IPS-15b (cell line): ENCODE results near the gene DNAJC13.

Experiments
- H3K27me3 ChIP-seq: one replicate; pipeline ENCODE4 v1.6.1; 2013; ENCODE audit warnings: low read length; ENCODE audit not compliant: control insufficient read depth, insufficient read depth
- H3K36me3 ChIP-seq: one replicate; pipeline ENCODE4 v1.6.1; 2013; ENCODE audit warnings: low read length; ENCODE audit not compliant: control insufficient read depth, insufficient read depth
- H3K4me1 ChIP-seq: one replicate; pipeline ENCODE4 v1.6.1; 2013; ENCODE audit warnings: mild to moderate bottlenecking, low read length; ENCODE audit not compliant: control insufficient read depth, insufficient read depth
- H3K4me3 ChIP-seq: one replicate; pipeline ENCODE4 v1.5.1; 2013; ENCODE audit warnings: low read depth, low read length
- H3K9ac ChIP-seq: one replicate; pipeline ENCODE4 v1.6.1; 2013; ENCODE audit warnings: low read depth, mild to moderate bottlenecking, low read length
- H3K9me3 ChIP-seq: one replicate; pipeline ENCODE4 v1.6.1; 2013; ENCODE audit warnings: mild to moderate bottlenecking, low read length; ENCODE audit not compliant: control insufficient read depth, insufficient read depth

Gene DNAJC13

DNA sequence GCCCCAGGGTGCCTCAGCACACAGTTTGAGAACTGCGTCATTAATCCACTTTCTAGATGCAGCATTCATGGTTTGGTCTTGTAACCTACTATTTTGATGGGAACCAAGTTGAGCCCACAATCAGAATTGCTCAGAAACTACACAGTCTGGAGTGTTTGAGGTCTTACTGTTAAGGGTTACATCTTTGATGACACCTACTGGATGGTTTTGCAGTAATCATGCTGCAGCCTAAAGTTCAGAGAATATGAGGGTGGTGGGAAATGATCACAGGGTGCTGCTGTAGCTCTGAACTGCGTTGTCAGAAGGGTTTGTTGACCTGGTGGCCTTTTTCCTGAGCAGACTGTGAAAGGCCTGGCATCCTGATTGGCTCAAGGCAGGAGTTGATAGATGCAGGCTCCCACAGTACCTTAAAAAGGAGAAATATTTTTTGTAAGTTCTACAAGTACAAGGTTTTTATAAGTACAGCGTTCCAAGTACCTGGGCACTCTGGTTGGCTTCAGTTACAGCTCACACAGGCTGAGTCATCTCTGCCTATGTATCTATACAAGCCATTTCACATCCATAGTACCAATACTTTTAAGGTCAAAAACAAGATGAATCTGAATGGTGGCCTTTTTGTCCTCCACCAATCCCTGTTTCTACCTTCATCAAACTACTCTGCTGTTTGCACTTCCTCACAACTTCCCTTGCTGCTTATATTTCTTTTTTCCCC is 119.3 kb downstream of the DNAJC13 start:
- H3K9me3 ChIP-seq, result no peaks in the 10 kb centered on the region
- no peak overlapping the region for H3K4me3 ChIP-seq
- no peak overlapping the region for H3K9ac ChIP-seq
- peaks cover 2% of the 10 kb centered on the region for H3K36me3 ChIP-seq
- no peaks in the 10 kb centered on the region for H3K27me3 ChIP-seq
- H3K4me1 ChIP-seq, result peaks cover 3% of the 10 kb centered on the region

DNA sequence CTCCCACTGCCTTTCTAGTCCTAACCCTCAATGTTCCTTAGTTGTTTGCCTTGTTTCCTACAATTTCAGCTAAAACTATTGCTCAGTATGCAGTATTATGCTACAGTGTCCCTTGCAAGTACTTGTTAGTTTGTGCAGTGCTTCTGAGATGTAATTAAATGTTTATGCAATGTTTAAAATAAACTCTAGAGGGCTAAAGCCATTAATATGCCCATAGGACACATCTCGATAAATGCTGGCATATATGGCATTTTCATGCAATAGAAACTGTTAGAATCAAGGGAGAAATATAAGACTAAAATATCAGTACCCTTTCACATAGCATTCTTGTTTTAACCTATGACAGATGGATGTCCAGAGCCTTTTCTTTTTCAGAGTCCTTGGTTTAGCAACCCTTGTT is 120.0 kb downstream of the DNAJC13 start:
- H3K4me1 ChIP-seq, result peaks cover 3% of the 10 kb centered on the region
- H3K9ac ChIP-seq, result no peak overlapping the region
- H3K9me3 ChIP-seq, result no peaks in the 10 kb centered on the region
- H3K36me3 ChIP-seq, result peaks cover 2% of the 10 kb centered on the region
- H3K27me3 ChIP-seq, result no peaks in the 10 kb centered on the region
- no peak overlapping the region for H3K4me3 ChIP-seq

DNA sequence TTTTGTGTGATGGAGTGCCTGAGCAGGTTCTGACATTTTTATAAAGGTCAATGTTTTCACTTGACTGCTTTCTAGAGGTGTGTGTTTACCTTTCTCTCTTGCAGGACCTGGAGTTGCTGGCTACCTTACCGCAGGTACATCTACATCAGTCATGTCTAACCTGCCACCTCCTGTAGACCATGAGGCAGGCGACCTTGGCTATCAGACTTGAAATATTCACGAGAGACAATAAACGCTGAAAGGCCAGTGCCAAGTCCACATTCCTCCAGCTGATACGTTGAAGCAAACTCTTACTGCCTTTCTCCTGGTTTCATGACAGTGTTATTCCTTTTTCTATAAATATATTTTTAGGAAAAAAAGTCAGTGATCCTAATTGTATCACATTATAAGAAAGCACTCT is 120.8 kb downstream of the DNAJC13 start:
- no peaks in the 10 kb centered on the region for H3K9me3 ChIP-seq
- H3K36me3 ChIP-seq, result peaks cover 2% of the 10 kb centered on the region
- peaks cover 3% of the 10 kb centered on the region for H3K4me1 ChIP-seq
- no peak overlapping the region for H3K9ac ChIP-seq
- no peaks in the 10 kb centered on the region for H3K27me3 ChIP-seq
- no peak overlapping the region for H3K4me3 ChIP-seq

DNA sequence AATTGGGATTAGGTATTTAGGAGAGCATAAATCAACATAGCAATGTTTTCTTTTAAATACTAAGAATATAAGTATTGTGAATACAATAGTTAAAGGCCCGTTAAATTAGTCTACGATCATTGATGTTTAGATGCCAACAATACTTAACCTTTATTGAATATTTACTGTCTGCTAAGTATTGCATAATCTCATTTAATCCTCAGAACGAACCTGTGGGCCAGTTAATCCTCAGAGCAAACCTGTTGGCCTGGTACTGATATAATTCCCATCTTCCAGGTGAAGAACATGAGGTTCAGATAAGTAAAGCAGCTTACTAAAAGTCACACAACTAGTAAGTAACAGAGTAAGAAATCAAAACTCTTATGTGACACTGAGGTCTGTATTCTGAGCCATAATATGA is 122.4 kb downstream of the DNAJC13 start:
- Histone ChIP-seq H3K9ac (no peak overlapping the region), H3K9me3 (no peaks in the 10 kb centered on the region), H3K4me3 (no peak overlapping the region), H3K36me3 (peaks cover 2% of the 10 kb centered on the region), H3K27me3 (no peaks in the 10 kb centered on the region), H3K4me1 (peaks cover 3% of the 10 kb centered on the region)

DNA sequence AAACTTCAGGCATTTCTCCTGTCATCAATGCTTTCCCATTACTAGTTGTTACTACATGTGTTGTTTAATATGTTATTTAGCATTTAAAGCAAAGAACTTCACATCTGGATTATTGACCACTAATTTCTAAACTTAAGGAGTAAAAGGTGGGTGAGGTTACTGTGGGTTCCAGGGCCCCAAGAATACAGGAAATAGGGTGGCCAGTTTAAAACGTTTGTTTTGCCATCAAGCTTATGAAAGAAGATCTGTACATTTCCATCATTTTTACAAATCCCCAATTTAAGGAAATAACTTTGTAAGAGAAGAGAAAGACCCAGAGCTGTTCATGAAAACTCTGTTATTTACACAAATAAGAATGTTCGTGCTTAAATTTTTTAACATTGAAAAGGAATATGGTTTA is 125.3 kb downstream of the DNAJC13 start:
- Histone ChIP-seq H3K9ac (no peak overlapping the region), H3K36me3 (no peaks in the 10 kb centered on the region), H3K4me1 (no peaks in the 10 kb centered on the region), H3K9me3 (no peaks in the 10 kb centered on the region), H3K4me3 (no peak overlapping the region), H3K27me3 (no peaks in the 10 kb centered on the region)

- Histone ChIP-seq H3K9ac (no peak overlapping the region), H3K4me1 (no peaks in the 10 kb centered on the region), H3K4me3 (no peak overlapping the region), H3K9me3 (no peaks in the 10 kb centered on the region), H3K36me3 (no peaks in the 10 kb centered on the region), H3K27me3 (no peaks in the 10 kb centered on the region)
Observed at GRCh38 chr3:132543011-132543739, 125.9 kb downstream of the DNAJC13 start.

- H3K27me3 ChIP-seq, result no peaks in the 10 kb centered on the region
- H3K36me3 ChIP-seq, result no peaks in the 10 kb centered on the region
- H3K4me3 ChIP-seq, result no peak overlapping the region
- no peaks in the 10 kb centered on the region for H3K9me3 ChIP-seq
- no peaks in the 10 kb centered on the region for H3K4me1 ChIP-seq
- no peak overlapping the region for H3K9ac ChIP-seq
Observed at GRCh38 chr3:132544130-132544529, 126.8 kb downstream of the DNAJC13 start.

- Histone ChIP-seq H3K9ac (no peak overlapping the region), H3K27me3 (no peaks in the 10 kb centered on the region), H3K4me1 (no peaks in the 10 kb centered on the region)
Observed at GRCh38 chr3:132545471-132545870, 128.2 kb downstream of the DNAJC13 start.

GRCh38 chr3:132549169-132549568 is 131.9 kb downstream of the DNAJC13 start:
- H3K27me3 ChIP-seq, result no peaks in the 10 kb centered on the region
- H3K4me3 ChIP-seq, result no peak overlapping the region
- H3K9me3 ChIP-seq, result no peaks in the 10 kb centered on the region
- H3K9ac ChIP-seq, result no peak overlapping the region
- no peaks in the 10 kb centered on the region for H3K4me1 ChIP-seq
- H3K36me3 ChIP-seq, result no peaks in the 10 kb centered on the region

More at GRCh38 chr3:132545471-132545870, 128.2 kb downstream of the DNAJC13 start:
- H3K36me3 ChIP-seq, result no peaks in the 10 kb centered on the region
- no peaks in the 10 kb centered on the region for H3K9me3 ChIP-seq
- H3K4me3 ChIP-seq, result no peak overlapping the region

- Histone ChIP-seq H3K36me3 (no peaks in the 10 kb centered on the region), H3K9ac (no peak overlapping the region), H3K9me3 (no peaks in the 10 kb centered on the region), H3K4me1 (peaks cover 5% of the 10 kb centered on the region), H3K27me3 (no peaks in the 10 kb centered on the region), H3K4me3 (no peak overlapping the region)
Observed at GRCh38 chr3:132549890-132550578, 132.7 kb downstream of the DNAJC13 start.

DNA sequence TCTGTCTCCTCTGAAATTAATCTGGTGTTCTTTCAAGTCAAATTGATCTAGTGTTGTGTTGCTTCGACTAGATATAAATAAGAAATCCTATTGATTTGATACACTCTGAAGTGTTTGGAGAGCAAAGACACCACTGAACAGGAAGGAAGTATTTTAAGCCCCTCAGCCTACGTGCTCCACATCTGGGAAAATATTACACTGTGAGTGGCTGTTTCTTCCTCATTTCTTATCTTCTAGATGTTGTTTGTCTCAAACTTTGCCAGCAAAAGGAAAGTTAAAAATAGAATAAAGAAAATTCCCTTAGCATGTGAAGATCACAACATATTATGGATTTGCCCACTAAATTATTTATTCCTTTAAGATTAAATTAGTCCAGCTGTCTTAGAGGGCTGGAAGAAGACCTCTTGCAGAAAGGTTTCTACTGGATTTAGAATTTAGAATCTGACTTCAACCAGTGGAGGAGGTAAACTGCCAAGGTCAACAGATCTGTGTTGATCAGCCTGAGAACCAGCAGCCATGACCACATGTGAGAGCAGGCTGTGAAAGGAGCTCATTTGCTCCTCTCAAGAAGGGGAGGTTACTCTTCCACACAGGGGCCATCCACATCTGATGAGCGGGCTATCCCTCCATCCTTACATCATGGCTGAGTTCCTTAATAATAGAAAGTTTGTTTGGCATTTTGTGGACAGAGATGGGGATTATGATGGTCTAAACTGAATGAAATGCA is 133.4 kb downstream of the DNAJC13 start:
- no peak overlapping the region for H3K9ac ChIP-seq
- peaks cover 8% of the 10 kb centered on the region for H3K4me1 ChIP-seq
- no peaks in the 10 kb centered on the region for H3K9me3 ChIP-seq
- no peak overlapping the region for H3K4me3 ChIP-seq
- H3K36me3 ChIP-seq, result no peaks in the 10 kb centered on the region
- H3K27me3 ChIP-seq, result no peaks in the 10 kb centered on the region
